GM12878 (cell line): ENCODE results near the gene TM7SF3. TPM values are rescaled to one million over a fixed set of nuclear protein-coding genes. Genes with fewer than 3 reads are reported as not detected.

Experiments used
- ATAC-seq: fragments of 200-7000 bp; cut with Tn5 transposase; 3 replicates; pipeline ENCODE4 v1.9.1; 2020; ENCODE audit warnings: mild to moderate bottlenecking, moderate library complexity
- BruUV-seq: library from RNA; stranded (reverse); fragments of 400-500 nt; replicated peaks from 2 replicates; lab custom pipeline; 2021; lab: Mats Ljungman, UMichigan
- CTCF ChIA-PET: fragments of 300-600 bp; sonication (Branson Sonifier 250); formaldehyde crosslinking; extraction: SDS; loops from one replicate; lab custom pipeline; 2021; ENCODE audit warnings: inconsistent platforms; lab: Yijun Ruan, JAX
- POLR2A ChIA-PET: fragments of 350-600 bp; formaldehyde crosslinking; extraction: SDS; loops from one replicate; lab custom pipeline; 2021; ENCODE audit warnings: inconsistent platforms; lab: Charles Lee
- RAD21 ChIA-PET: fragments of 300-600 bp; sonication (Branson Sonifier 250); formaldehyde crosslinking; loops from one replicate; lab custom pipeline; 2023; ENCODE audit warnings: antibody characterized with exemption; ENCODE audit not compliant: unreplicated experiment; lab: Charles Lee
- SMC1A ChIA-PET: fragments of 300-600 bp; sonication (Branson Sonifier 250); formaldehyde crosslinking; loops from one replicate; lab custom pipeline; 2023; ENCODE audit not compliant: unreplicated experiment, uncharacterized antibody; lab: Charles Lee
- DNase-seq: peaks from one replicate; pipeline ENCODE4 v3.0.0-alpha.2; 2011; ENCODE audit warnings: low read depth, low spot score
- FAIRE-seq: peaks from 3 replicates; lab custom pipeline; 2011; peaks lifted over from hg19 to GRCh38; lab: Jason Lieb, UNC
- H2AFZ ChIP-seq: 2 replicates; pipeline ENCODE4 v1.6.0; 2011; ENCODE audit warnings: low read depth, low read length, control low read depth; ENCODE audit not compliant: control insufficient read depth
- H3K27ac ChIP-seq: 2 replicates; pipeline ENCODE4 v1.5.1; 2011; ENCODE audit warnings: control low read depth; ENCODE audit not compliant: control insufficient read depth, insufficient read depth
- H3K27me3 ChIP-seq, 2 experiments: replicated peaks in 1 of 2; 2 replicates each; pipeline versions ENCODE4 v1.6.0 to v1.6.1; 2011; ENCODE audit warnings: low read length in 1 of 2; ENCODE audit not compliant: control insufficient read depth in 2 of 2, insufficient read depth in 2 of 2
- H3K36me3 ChIP-seq, 2 experiments: 2 replicates each; pipeline ENCODE4 v1.5.1; 2011; ENCODE audit warnings: low read length in 1 of 2; ENCODE audit not compliant: control insufficient read depth in 2 of 2, insufficient read depth in 2 of 2
- H3K4me1 ChIP-seq: 2 replicates; pipeline ENCODE4 v1.6.1; 2011; ENCODE audit warnings: mild to moderate bottlenecking, low read length, moderate library complexity, mixed read lengths; ENCODE audit not compliant: control insufficient read depth, insufficient read depth
- H3K4me2 ChIP-seq: 2 replicates; pipeline ENCODE4 v1.6.0; 2011; ENCODE audit warnings: control low read depth; ENCODE audit not compliant: control insufficient read depth, insufficient read depth
- H3K4me3 ChIP-seq: fragments of 200-600 bp; sonication (generic); 2 replicates; pipeline ENCODE4 v1.5.1; 2016
- H3K79me2 ChIP-seq: 2 replicates; pipeline ENCODE4 v1.6.0; 2011; ENCODE audit warnings: low read length; ENCODE audit not compliant: control insufficient read depth, insufficient read depth
- H3K9ac ChIP-seq: 2 replicates; pipeline ENCODE4 v1.8.0; 2011; ENCODE audit warnings: low read length, control low read depth, mixed read lengths; ENCODE audit not compliant: control insufficient read depth, insufficient read depth
- H3K9me3 ChIP-seq: replicated peaks from 3 replicates; pipeline ENCODE4 v1.5.1; 2011; ENCODE audit warnings: mild to moderate bottlenecking, low read length; ENCODE audit not compliant: control insufficient read depth, insufficient read depth
- H4K20me1 ChIP-seq: 2 replicates; pipeline ENCODE4 v1.6.0; 2011; ENCODE audit not compliant: control insufficient read depth, insufficient read depth
- BRCA1 ChIP-seq: IDR thresholded peaks from 2 replicates; pipeline ENCODE4 v1.6.1; 2011; ENCODE audit warnings: low read depth, low read length, improper control_type of control experiment
- DPF2 ChIP-seq: fragments of 450-650 bp; IDR thresholded peaks from 2 replicates; pipeline ENCODE4 v1.6.1; 2017; ENCODE audit warnings: mild to moderate bottlenecking
- E2F8 ChIP-seq: fragments of 450-650 bp; IDR thresholded peaks from 2 replicates; pipeline ENCODE4 v1.6.1; 2018; ENCODE audit warnings: mild to moderate bottlenecking, low read depth, moderate library complexity; ENCODE audit not compliant: partially characterized antibody
- IRF4 ChIP-seq: IDR thresholded peaks from 2 replicates; pipeline ENCODE4 v1.6.1; 2011; ENCODE audit warnings: low read depth, low read length
- NFYB ChIP-seq: IDR thresholded peaks from 2 replicates; pipeline ENCODE4 v1.6.1; 2011; ENCODE audit warnings: low read depth, mild to moderate bottlenecking, low read length, improper control_type of control experiment, moderate library complexity; ENCODE audit not compliant: insufficient read depth
- PRDM15 ChIP-seq: fragments of 450-650 bp; formaldehyde crosslinking; IDR thresholded peaks from 2 replicates; pipeline ENCODE4 v1.4.0; 2020; ENCODE audit warnings: mild to moderate bottlenecking, moderate library complexity
- RELA ChIP-seq: fragments of 450-650 bp; IDR thresholded peaks from 2 replicates; pipeline ENCODE4 v1.8.0; 2014; ENCODE audit warnings: borderline replicate concordance; ENCODE audit not compliant: partially characterized antibody
- WGBS: methylation state at CpG from one replicate; pipeline ENCODE4 v1.1.6; 2016; ENCODE audit warnings: low lambda C conversion rate; ENCODE audit not compliant: insufficient replicate concordance, insufficient coverage; ENCODE audit errors: missing lambda C conversion rate; 5-methylcytosine and 5-hydroxymethylcytosine counted together
- in situ Hi-C: fragments of 300-500 bp; cut with MboI; formaldehyde crosslinking; loops from 9 replicates; pipeline ENCODE4 v1.14.3; 2018; ENCODE audit warnings: mixed read lengths
- intact Hi-C: fragments of 100-400 bp; cut with micrococcal nuclease; formaldehyde crosslinking; loops from one replicate; pipeline ENCODE4 v1.14.2; 2022; ENCODE audit not compliant: unreplicated experiment
- polyA plus RNA-seq, 11 experiments: library from polyadenylated mRNA; depleted of rRNA in 4 of 11; unstranded in 6 of 11; stranded (reverse) in 5 of 11; fragments of >200 nt; fragmentation: Nextera tagmentation in 4 of 11; fragmentation: Illumina TruSeq in 1 of 11; extraction: Ambion mirVana in 4 of 11; extraction: Trizol in 1 of 11; gene quantifications; 1 replicate in 1 of 11; 2 replicates in 10 of 11; pipeline versions ENCODE4 v1.2.1 to v1.2.3, GENCODE V29; 2011 to 2016; ENCODE audit warnings: inconsistent platforms in 2 of 11, missing spikeins in 2 of 11, low read depth in 1 of 11
- total RNA-seq, 4 experiments: library from RNA; depleted of rRNA in 3 of 4; stranded (reverse); fragments of >200 nt in 3 of 4; fragmentation: Illumina TruSeq in 1 of 4; extraction: Trizol in 1 of 4; gene quantifications; 2 replicates each; pipeline versions ENCODE4 v1.2.1 to v1.2.3, GENCODE V29; 2013 to 2021

Gene TM7SF3
- total and polyA plus RNA-seq, 10 of the 15 experiments (the other 5 are each of a cell fraction or from before 2014, with no cell fraction given) = 31.4 to 341 (median 74.8) TPM

DNA sequence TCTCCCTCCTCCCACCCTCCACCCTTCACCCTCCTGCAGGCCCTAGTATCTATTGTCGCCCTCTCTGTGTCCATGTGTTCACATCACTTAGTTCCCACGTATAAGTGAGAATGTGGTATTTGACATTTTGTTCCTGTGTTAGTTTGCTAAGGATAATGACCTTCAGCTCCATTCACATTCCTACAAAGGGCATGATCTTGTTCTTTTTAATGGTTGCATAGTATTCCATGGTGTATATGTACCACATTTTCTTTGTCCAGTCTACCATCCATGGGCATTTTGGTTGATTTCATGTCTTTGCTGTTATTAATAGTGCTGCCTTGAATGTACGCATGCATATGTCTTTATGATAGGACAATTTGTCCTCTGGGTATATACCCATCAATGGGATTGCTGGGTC lies 38.6 kb upstream of the TM7SF3 start:
- Histone ChIP-seq H3K9ac (no peak overlapping the region), H3K36me3 (no peaks in the 10 kb centered on the region), H4K20me1 (no peaks in the 10 kb centered on the region), H3K4me1 (no peaks in the 10 kb centered on the region), H3K4me2 (no peak overlapping the region), H3K9me3 (no peaks in the 10 kb centered on the region)
- in situ Hi-C loops = no loop called here
- ATAC-seq = no peak
- intact Hi-C loops = no loop called here
- CTCF ChIA-PET = no interaction called here
- RAD21 ChIA-PET = no interaction called here
- SMC1A ChIA-PET = no interaction called here
- WGBS = 98% methylated on average over 3 of the region's 3 CpGs
- no peak for TF ChIP-seq E2F8
- no peak for TF ChIP-seq DPF2
- no peak for TF ChIP-seq IRF4
- TF ChIP-seq, all 136 proteins: peak for 0
- Histone ChIP-seq H3K27ac (no peak overlapping the region), H3K4me3 (no peak overlapping the region), H2AFZ (no peak overlapping the region), H3K79me2 (no peaks in the 10 kb centered on the region), H3K27me3 (no peaks in the 10 kb centered on the region)
- DNase-seq = no peak
- no peak for FAIRE-seq
- POLR2A ChIA-PET = no interaction called here
- no TSS peak for BruUV-seq

DNA sequence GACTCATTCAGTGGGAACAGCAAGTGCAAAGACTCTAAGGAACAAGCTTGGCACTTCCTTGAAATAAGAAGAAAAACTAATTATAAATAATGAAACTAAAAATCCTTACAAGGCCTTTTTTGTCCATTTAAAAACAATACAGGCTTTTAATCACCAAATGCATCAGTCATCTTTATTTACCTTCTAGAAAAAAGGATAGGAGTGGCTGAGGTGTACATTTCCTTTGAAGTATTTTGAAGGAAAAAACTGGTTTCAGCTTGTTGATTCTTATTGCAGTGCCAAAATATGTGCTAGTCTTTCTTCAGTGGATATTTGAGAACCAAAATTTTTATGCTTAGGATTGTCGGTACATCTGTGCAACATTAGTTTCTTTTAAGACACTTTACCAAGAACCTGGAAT lies 38.0 kb upstream of the TM7SF3 start:
- Histone ChIP-seq H3K9me3 (no peaks in the 10 kb centered on the region), H3K79me2 (no peaks in the 10 kb centered on the region), H3K4me2 (no peak overlapping the region), H4K20me1 (no peaks in the 10 kb centered on the region), H3K27me3 (no peaks in the 10 kb centered on the region), H3K4me1 (no peaks in the 10 kb centered on the region), H3K27ac (no peak overlapping the region), H2AFZ (no peak overlapping the region), H3K36me3 (no peaks in the 10 kb centered on the region), H3K4me3 (no peak overlapping the region), H3K9ac (no peak overlapping the region)
- in situ Hi-C loops = no loop called here
- intact Hi-C loops = no loop called here
- POLR2A ChIA-PET = no interaction called here
- CTCF ChIA-PET = interaction anchor here (0.8 to 0.9 kb wide), 2 partner anchors 20 to 208 kb away, joined by 3 read pairs; no protein-coding TSS in a partner anchor
- WGBS = 96% methylated on average over 1 of the region's 1 CpG
- no peak for ATAC-seq
- SMC1A ChIA-PET = interaction anchor here (0.7 to 1.3 kb wide), 3 partner anchors 18 to 253 kb away, joined by 3 to 5 read pairs (median 4); no protein-coding TSS in a partner anchor
- BruUV-seq = no TSS peak
- RAD21 ChIA-PET = interaction anchor here (1.2 to 1.5 kb wide), 3 partner anchors 26 to 70 kb away, joined by 3 read pairs; no protein-coding TSS in a partner anchor
- no peak for FAIRE-seq
- no peak for DNase-seq
- TF ChIP-seq NFYB = no peak
- no peak for TF ChIP-seq PRDM15 (CRISPR knock-in tag)
- TF ChIP-seq BRCA1 = no peak
- TF ChIP-seq RELA = no peak
- TF ChIP-seq E2F8 = no peak
